HEK293 (cell line): ENCODE results near the gene GGA1.

Experiments
- GLI2 ChIP-seq: fragments of 450-650 bp; formaldehyde crosslinking; IDR thresholded peaks from 2 replicates; pipeline ENCODE4; 2017; ENCODE audit warnings: missing biosample characterization, missing genetic modification characterization, low read depth, borderline replicate concordance
- HOXC10 ChIP-seq: sonication (generic); formaldehyde crosslinking; IDR thresholded peaks from 2 replicates; pipeline ENCODE4 v1.8.1; 2023; ENCODE audit warnings: mild to moderate bottlenecking, missing genetic modification reagents
- IKZF3 ChIP-seq: fragments of 450-650 bp; IDR thresholded peaks from 2 replicates; pipeline ENCODE4 v1.5.0; 2018; ENCODE audit warnings: missing biosample characterization, mild to moderate bottlenecking, missing genetic modification characterization, moderate library complexity
- KLF16 ChIP-seq: fragments of 450-650 bp; formaldehyde crosslinking; IDR thresholded peaks from 2 replicates; pipeline ENCODE4 v1.5.1; 2017; ENCODE audit warnings: missing biosample characterization, missing genetic modification characterization
- KLF8 ChIP-seq: fragments of 450-650 bp; formaldehyde crosslinking; IDR thresholded peaks from 2 replicates; pipeline ENCODE4 v1.5.1; 2016; ENCODE audit warnings: missing biosample characterization, missing genetic modification characterization
- SETDB1 ChIP-seq: IDR thresholded peaks from one replicate; pipeline ENCODE4 v1.6.1; 2017; ENCODE audit warnings: mild to moderate bottlenecking, low read length, moderate library complexity, mixed read lengths; ENCODE audit not compliant: insufficient read length
- SP7 ChIP-seq: fragments of 450-650 bp; formaldehyde crosslinking; IDR thresholded peaks from 2 replicates; pipeline ENCODE4 v1.5.1; 2016; ENCODE audit warnings: missing biosample characterization, missing genetic modification characterization
- YY1 ChIP-seq: fragments of 450-650 bp; formaldehyde crosslinking; IDR thresholded peaks from 2 replicates; pipeline ENCODE4 v1.5.1; 2018; ENCODE audit warnings: missing biosample characterization, missing genetic modification characterization
- ZEB2 ChIP-seq: fragments of 450-650 bp; formaldehyde crosslinking; IDR thresholded peaks from 2 replicates; pipeline ENCODE4 v1.5.1; 2016; ENCODE audit warnings: missing biosample characterization, missing genetic modification characterization
- ZFHX2 ChIP-seq: fragments of 450-650 bp; formaldehyde crosslinking; conservative IDR thresholded peaks from 2 replicates; pipeline ENCODE4 v1.5.1; 2016; ENCODE audit warnings: missing biosample characterization, missing genetic modification characterization
- ZFP37 ChIP-seq: fragments of 450-650 bp; formaldehyde crosslinking; IDR thresholded peaks from 2 replicates; pipeline ENCODE4 v1.5.1; 2016; ENCODE audit warnings: missing biosample characterization, missing genetic modification characterization
- ZFP69B ChIP-seq: fragments of 450-650 bp; formaldehyde crosslinking; IDR thresholded peaks from 2 replicates; pipeline ENCODE4 v1.5.1; 2016; ENCODE audit warnings: missing biosample characterization, missing genetic modification characterization
- ZNF2 ChIP-seq: fragments of 450-650 bp; formaldehyde crosslinking; IDR thresholded peaks from 2 replicates; pipeline ENCODE4 v1.5.1; 2016; ENCODE audit warnings: missing biosample characterization, missing genetic modification characterization
- ZNF214 ChIP-seq: fragments of 450-650 bp; formaldehyde crosslinking; IDR thresholded peaks from 2 replicates; pipeline ENCODE4 v1.5.1; 2017; ENCODE audit warnings: missing biosample characterization, mild to moderate bottlenecking, missing genetic modification characterization, borderline replicate concordance
- ZNF311 ChIP-seq: fragments of 450-650 bp; formaldehyde crosslinking; IDR thresholded peaks from 2 replicates; pipeline ENCODE4 v1.5.1; 2017; ENCODE audit warnings: missing biosample characterization, missing genetic modification characterization, borderline replicate concordance
- ZNF341 ChIP-seq: fragments of 450-650 bp; formaldehyde crosslinking; IDR thresholded peaks from 2 replicates; pipeline ENCODE4; 2016; ENCODE audit warnings: low read depth, missing biosample characterization, missing genetic modification characterization
- ZNF366 ChIP-seq: fragments of 450-650 bp; formaldehyde crosslinking; conservative IDR thresholded peaks from 2 replicates; pipeline ENCODE4 v1.5.1; 2016; ENCODE audit warnings: missing biosample characterization, missing genetic modification characterization
- ZNF561 ChIP-seq: fragments of 450-650 bp; IDR thresholded peaks from 2 replicates; pipeline ENCODE4 v1.5.1; 2018; ENCODE audit warnings: missing biosample characterization, missing genetic modification characterization, borderline replicate concordance
- ZNF629 ChIP-seq: fragments of 450-650 bp; formaldehyde crosslinking; IDR thresholded peaks from 2 replicates; pipeline ENCODE4 v1.5.1; 2017; ENCODE audit warnings: missing biosample characterization, missing genetic modification characterization
- ZNF639 ChIP-seq: fragments of 450-650 bp; formaldehyde crosslinking; IDR thresholded peaks from 2 replicates; pipeline ENCODE4 v1.5.1; 2016; ENCODE audit warnings: missing biosample characterization, missing genetic modification characterization
- ZSCAN23 ChIP-seq: fragments of 450-650 bp; formaldehyde crosslinking; IDR thresholded peaks from 2 replicates; pipeline ENCODE4 v1.5.1; 2016; ENCODE audit warnings: missing biosample characterization, missing genetic modification characterization
- ZXDB ChIP-seq: fragments of 450-650 bp; formaldehyde crosslinking; IDR thresholded peaks from 2 replicates; pipeline ENCODE4 v1.5.1; 2016; ENCODE audit warnings: missing biosample characterization, missing genetic modification characterization
- TF ChIP-seq, protein P1 (sequence below): fragments of 450-650 bp; formaldehyde crosslinking; IDR thresholded peaks from 2 replicates; pipeline ENCODE4 v1.5.1; 2016; ENCODE audit warnings: missing biosample characterization, missing genetic modification characterization, borderline replicate concordance
- TF ChIP-seq, protein P2 (sequence below): fragments of 450-650 bp; formaldehyde crosslinking; optimal IDR thresholded peaks from 2 replicates; pipeline ENCODE3; 2016; ENCODE audit warnings: missing biosample characterization, mild to moderate bottlenecking, missing genetic modification characterization

The GGA1 gene

DNA sequence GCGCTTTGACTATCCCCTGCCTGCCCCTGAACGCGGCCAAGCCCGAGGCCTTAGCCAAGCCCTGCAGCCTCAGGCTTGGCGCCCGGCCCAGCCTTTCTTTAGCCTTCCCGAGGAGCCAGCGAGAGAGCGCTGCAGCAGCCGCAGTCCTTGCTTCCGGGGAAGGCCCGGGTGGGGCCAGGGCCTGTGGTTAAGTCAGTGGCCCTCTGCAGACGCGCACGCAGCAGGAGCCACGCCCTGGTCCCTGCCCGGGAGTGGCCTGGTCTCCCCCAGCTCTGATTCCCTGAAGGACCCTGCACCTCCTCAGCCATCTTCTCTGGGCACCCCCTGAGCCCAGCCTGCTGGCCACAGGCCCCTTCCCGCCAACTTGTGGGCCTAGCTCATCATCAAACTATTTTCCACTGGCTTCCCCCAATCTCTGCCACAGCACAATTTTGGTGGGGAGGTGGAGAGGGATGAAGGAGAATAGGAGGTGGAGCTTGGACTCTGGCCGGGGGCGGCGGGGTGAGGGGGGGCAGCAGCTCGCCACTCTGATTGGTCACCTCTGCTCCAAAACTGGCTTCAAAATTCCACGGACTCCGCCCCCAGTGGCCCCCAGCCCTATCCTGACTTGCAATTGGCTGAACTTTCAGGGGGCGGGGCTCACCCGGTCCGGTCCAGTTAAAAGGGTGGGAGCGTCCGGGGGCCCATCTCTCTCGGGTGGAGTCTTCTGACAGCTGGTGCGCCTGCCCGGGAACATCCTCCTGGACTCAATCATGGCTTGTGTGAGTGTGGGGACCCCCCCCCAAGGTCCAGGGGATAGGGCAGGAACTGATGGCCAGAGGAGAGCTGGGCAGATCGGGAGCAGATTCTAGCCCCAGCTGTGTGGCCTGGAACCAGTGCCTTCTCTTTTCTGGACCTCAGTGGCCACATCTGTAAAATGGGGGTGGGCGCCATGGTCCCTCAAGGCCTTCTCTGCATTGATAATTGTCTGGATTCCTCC lies 66.6 kb downstream of the GGA1 start, which contains the start of gene LGALS1 (continued):
- TF ChIP-seq HOXC10 (CRISPR knock-in tag) (no peak), ZFP37 (tag by site-specific recombination) (peak; percentile 70; the same call in 1 of the 2 replicates), ZNF311 (tag by site-specific recombination) (no peak), ZNF366 (tag by site-specific recombination) (peak; percentile 88), SETDB1 (no peak), ZSCAN23 (tag by site-specific recombination) (no peak), YY1 (no peak), ZEB2 (tag by site-specific recombination) (peak; percentile 75), ZNF341 (tag by site-specific recombination) (peak; percentile 80), GLI2 (tag by site-specific recombination) (no peak), KLF16 (tag by site-specific recombination) (no peak), ZNF639 (peak; percentile 53; the same call in 1 of the 2 replicates), ZNF214 (tag by site-specific recombination) (no peak), ZNF629 (0 out of 2 replicates have a peak, but pooled peaks have one; percentile 14), ZNF2 (0 out of 2 replicates have a peak, but pooled peaks have one; percentile 66), SP7 (tag by site-specific recombination) (peak; percentile 76), ZFP69B (tag by site-specific recombination) (peak; percentile 97), ZNF561 (peak; percentile 75; the same call in 1 of the 2 replicates), ZXDB (tag by site-specific recombination) (peak; percentile 77; the same call in 1 of the 2 replicates), IKZF3 (tag by site-specific recombination) (peak; percentile 59), KLF8 (tag by site-specific recombination) (peak; percentile 74), ZFHX2 (tag by site-specific recombination) (peak; percentile 59)
- TF ChIP-seq, protein P1, sequence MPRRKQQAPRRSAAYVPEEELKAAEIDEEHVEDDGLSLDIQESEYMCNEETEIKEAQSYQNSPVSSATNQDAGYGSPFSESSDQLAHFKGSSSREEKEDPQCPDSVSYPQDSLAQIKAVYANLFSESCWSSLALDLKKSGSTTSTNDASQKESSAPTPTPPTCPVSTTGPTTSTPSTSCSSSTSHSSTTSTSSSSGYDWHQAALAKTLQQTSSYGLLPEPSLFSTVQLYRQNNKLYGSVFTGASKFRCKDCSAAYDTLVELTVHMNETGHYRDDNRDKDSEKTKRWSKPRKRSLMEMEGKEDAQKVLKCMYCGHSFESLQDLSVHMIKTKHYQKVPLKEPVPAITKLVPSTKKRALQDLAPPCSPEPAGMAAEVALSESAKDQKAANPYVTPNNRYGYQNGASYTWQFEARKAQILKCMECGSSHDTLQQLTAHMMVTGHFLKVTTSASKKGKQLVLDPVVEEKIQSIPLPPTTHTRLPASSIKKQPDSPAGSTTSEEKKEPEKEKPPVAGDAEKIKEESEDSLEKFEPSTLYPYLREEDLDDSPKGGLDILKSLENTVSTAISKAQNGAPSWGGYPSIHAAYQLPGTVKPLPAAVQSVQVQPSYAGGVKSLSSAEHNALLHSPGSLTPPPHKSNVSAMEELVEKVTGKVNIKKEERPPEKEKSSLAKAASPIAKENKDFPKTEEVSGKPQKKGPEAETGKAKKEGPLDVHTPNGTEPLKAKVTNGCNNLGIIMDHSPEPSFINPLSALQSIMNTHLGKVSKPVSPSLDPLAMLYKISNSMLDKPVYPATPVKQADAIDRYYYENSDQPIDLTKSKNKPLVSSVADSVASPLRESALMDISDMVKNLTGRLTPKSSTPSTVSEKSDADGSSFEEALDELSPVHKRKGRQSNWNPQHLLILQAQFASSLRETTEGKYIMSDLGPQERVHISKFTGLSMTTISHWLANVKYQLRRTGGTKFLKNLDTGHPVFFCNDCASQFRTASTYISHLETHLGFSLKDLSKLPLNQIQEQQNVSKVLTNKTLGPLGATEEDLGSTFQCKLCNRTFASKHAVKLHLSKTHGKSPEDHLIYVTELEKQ (tag by site-specific recombination), result no peak
- TF ChIP-seq, protein P2, sequence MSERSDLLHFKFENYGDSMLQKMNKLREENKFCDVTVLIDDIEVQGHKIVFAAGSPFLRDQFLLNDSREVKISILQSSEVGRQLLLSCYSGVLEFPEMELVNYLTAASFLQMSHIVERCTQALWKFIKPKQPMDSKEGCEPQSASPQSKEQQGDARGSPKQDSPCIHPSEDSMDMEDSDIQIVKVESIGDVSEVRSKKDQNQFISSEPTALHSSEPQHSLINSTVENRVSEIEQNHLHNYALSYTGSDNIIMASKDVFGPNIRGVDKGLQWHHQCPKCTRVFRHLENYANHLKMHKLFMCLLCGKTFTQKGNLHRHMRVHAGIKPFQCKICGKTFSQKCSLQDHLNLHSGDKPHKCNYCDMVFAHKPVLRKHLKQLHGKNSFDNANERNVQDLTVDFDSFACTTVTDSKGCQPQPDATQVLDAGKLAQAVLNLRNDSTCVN (tag by site-specific recombination), result peak; percentile 47
- TF ChIP-seq, all 188 proteins: peak for 50
